ENCODE data around the gene SLC49A3.

The SLC49A3 gene

DNA sequence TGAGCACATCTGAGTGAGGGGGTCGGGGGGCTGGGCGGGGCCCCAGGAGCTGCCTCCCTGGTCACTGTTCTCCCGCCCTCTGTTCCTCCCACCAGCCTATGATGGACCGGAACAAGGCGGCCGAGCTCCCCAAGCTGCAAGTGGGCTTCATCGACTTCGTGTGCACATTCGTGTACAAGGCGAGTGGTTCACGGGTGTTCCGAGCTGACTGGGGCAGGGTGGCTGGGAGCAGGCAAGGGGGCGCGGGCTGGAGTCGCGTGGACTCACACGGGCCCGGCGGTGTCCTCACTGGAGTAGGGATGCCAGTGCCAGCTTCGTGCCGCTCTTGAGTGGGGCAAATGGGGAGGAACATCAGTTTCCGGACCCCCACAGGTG lies 22.5 kb downstream of the SLC49A3 start:
- DNase-seq (ENCODE audit: low spot score): no peak

DNA sequence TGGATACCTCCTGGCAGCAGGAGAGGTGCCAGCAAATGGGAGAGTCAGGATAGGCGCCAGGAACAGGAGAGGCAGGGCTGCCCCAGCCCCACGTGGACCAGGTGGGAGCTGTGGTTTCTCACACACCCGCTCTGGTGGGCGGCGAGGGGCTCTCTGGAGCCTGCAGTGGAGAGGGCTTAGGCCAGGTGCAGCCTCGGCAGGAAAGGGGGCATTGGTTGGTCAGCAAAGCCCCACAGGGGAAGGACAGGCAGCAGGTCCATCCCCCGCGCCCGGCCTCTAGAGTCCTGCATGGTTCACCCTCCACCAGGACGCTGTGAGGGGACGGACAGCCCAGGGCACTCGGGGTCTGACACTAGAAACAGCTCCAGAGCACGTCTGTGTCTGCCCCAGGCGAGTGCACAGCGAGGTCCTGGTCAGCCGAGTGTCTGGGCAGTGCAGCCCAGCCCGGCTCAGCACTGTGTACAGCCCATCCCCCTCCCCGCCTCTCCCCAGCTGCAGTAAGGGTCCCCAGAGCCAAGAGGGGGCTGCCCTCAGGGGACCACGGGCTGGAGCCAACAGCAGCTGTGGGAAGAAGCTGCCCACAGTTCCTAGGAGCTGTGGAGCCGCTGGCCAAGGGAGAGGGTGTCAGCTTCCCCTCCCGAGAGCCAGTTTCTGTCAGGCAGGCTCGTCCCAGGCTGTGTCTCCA lies 23.1 kb downstream of the SLC49A3 start:
- DNase-seq (ENCODE audit: low spot score): peak; percentile 53

DNA sequence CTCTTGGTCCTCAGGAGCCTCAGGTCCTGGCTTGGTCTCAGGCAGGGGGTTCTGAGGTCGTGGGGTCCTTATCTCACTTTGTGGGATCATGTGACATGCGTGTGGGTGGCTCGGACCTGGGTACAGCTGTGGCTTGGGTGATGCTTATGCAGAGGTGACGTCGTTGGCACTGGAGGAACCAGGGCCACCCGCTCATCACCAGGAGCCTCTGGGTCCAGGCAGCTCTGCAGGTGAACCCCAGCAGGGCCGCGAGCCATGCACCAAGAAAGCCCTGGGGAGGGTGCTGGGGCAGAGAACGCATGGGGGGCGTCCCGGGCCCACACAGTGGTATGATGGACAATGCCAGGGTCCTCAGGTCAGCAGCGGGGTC lies 23.6 kb downstream of the SLC49A3 start:
- DNase-seq (ENCODE audit: low spot score): peak; percentile 46

DNA sequence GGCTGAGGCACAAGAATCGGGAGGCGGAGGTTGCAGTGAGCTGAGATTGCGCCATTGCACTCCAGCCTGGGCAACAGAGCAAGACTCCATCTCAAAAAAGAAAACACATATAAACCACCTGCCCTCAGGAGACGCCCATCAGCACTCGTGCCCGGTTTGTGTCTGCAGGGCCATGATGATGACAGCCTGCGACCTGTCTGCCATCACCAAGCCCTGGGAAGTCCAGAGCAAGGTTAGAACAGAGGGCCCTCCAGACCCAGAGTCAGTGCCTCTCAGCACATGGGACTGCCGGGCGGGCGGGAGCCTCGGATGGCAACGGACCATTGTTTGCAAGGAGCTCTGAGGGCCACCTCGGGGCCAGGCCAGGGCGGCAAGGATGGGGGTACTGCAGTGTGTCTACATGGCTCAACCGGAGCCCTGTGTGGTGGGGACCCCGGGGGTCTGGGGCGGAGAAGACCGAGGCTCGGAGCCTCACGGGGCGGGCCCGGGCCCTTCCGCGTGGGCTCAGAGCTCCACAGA lies 24.2 kb downstream of the SLC49A3 start:
- DNase-seq (ENCODE audit: low spot score): peak; percentile 61

- DNase-seq (ENCODE audit: low spot score): peak; percentile 73
Observed at GRCh38 chr4:663438-664428, 25.2 kb downstream of the SLC49A3 start.

- no peak for DNase-seq (ENCODE audit: low spot score)
Observed at GRCh38 chr4:663046-663437, 25.9 kb downstream of the SLC49A3 start.

DNA sequence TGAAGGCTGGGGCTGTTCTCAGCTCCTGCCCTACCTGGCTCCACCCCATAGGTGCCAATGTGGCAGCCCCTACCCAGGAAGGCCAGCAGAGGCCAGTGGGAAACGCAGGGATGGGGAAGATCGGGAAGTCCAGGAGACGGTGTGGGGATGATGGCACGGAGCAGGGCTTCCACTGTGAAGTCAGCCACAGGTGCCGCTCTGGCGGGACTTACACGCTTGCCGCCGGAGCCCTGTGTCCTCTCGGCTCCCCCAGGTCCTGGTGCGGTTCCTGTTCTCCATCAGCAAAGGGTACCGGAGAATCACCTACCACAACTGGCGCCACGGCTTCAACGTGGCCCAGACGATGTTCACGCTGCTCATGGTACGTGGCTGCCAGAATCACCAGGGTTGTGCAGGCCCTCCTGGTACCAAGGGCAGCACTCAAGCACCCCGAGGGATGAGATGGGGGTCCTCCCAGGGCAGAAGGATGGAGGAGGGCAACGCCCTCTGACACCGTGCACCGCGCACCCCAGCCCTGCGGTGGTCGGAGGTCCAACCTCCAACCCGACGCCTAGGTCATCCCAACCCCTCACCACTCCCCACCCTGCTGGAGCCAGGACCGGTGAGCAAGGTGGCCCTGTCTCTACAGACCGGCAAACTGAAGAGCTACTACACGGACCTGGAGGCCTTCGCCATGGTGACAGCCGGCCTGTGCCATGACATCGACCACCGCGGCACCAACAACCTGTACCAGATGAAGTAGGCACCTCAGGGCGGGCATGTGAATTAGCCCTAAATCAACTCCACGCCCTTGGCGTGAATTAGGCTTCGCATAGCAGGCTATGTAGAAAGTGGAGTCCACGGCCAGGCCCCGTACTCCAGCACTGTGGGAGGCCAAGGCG lies 26.8 kb downstream of the SLC49A3 start:
- peak; percentile 54 for DNase-seq (ENCODE audit: low spot score)

GRCh38 chr4:661231-661630 lies 27.7 kb downstream of the SLC49A3 start:
- DNase-seq (ENCODE audit: low spot score): no peak

DNA sequence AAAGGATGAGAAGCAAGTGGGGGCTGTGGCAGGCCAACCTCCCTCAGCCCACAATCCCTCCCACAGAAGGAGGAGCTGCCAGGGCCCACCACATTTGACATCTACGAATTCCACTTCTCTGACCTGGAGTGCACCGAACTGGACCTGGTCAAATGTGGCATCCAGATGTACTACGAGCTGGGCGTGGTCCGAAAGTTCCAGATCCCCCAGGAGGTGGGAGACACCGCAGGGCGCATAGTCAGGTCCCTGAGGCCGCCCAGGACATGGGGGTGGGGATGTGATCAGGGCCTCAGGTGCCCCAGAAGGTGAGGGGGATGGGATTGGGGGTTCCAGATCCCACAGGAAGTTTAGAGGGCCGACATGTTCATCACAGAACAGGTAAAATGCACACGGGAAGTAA lies 28.6 kb downstream of the SLC49A3 start:
- DNase-seq (ENCODE audit: low spot score): peak; percentile 41

GRCh38 chr4:659851-660250 lies 29.1 kb downstream of the SLC49A3 start:
- DNase-seq (ENCODE audit: low spot score): peak; percentile 38

GRCh38 chr4:658681-659667 lies 30.0 kb downstream of the SLC49A3 start:
- DNase-seq (ENCODE audit: low spot score): peak; percentile 63

- peak; percentile 69 for DNase-seq (ENCODE audit: low spot score)
Observed at GRCh38 chr4:657834-658667, 30.9 kb downstream of the SLC49A3 start.

GRCh38 chr4:657338-657833 lies 31.6 kb downstream of the SLC49A3 start:
- DNase-seq (ENCODE audit: low spot score): no peak

DNA sequence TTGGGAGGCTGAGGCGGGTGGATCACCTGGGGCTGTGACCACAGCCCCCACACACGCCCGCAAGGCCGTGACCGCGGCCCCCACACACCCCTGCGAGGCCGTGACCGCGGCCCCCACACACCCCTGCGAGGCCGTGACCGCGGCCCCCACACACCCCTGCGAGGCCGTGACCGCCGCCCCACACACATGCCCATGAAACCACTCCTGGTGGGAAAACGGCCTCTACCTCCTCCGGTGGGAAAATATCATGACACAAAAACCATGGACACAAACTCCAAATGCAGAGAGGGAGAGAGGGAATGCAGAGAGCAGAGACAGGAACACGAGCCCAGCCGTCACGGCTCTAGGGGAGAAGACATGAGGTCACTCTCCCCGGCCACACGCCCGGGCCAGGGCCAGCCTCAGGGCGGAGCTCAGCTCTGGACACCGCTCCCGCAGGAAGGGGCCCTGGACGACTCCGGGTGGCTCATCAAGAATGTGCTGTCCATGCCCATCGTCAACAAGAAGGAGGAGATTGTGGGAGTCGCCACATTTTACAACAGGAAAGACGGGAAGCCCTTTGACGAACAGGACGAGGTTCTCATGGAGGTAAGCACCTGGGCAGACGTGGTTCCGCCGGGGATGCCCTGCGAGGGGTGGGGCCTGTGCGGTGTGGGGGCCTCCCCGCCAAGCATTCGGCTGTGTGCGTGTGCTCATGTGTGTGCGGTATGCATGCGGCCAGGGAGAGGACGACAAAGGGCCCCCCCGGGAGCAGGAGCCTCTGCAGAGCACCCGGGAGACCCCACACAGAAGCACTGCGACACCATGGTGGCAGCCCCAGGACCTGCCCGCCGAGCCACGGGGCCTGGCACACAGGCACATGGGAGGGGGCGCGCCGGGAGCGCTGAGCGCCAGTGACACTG lies 32.3 kb downstream of the SLC49A3 start:
- DNase-seq (ENCODE audit: low spot score): peak; percentile 60

DNA sequence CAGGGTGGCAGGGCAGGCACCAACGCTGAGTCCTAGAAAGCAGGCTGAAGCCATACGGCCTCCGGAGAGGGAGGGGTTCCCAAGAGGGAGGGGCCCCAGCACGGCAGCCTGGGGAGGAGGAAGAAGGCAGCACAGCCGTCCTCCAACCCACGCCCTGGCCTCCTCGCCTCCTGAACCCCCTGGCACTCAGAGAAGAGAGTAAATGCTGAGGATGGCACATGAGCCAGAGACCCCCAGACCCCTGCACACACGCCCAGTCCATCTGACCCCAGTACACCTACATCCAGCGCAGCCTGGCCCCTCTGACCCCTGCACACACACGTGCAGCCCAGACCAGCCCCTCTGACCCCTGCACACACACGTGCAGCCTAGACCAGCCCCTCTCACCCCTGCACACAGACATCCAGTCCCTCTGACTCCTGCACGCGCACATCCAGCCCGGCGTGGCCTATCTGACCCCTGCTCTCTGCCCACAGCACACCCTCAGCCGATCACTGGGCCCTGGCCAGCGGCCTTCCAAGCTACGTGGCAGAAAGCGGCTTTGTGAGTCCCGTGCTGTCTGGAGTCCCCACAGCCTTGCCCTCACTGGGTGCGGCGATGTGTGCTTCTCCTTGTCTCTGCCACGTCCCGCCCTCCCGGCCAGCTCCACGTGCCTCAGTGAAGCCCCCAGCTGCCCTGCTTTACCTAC lies 33.3 kb downstream of the SLC49A3 start:
- DNase-seq (ENCODE audit: low spot score): peak; percentile 59

DNA sequence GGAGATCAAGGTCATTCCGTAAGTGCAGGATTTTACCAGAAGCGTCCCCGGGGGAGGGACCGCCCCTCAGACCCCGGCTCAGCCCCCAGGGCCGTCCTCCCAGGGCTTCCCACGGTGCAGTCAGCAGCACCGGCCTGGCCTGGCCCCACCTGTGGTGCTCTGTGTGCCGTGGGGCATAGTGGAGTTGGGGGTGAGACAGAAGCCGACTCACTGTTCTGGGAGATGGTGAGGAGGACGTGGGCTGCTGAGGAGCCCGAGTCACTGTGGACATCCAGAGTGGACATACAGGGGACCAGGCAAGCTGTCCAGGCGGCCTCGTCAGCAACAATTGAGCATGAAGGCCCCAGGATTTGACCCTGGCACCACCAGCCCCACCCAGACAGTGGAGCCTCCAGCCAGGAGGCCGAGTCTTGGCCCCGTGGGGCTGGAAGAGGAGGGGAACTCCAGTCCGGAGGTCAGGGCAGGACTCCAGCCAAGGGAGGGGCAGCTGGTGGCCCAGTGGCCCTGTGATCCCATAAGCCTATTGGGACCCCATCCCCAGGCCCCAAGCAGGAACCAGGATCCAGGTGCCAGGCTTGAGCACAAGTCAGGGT lies 34.0 kb downstream of the SLC49A3 start:
- peak; percentile 38 for DNase-seq (ENCODE audit: low spot score)

GRCh38 chr4:654503-654845 lies 34.5 kb downstream of the SLC49A3 start:
- DNase-seq (ENCODE audit: low spot score): peak; percentile 36
